Hippocampal formation (tissue), 2 donors: ENCODE measurements around the gene PRPF38B.
A peak's percentile ranks its signal among the peaks of the same experiment; 100 is the strongest.
"Not testable (repeated sequence)": the region's sequence is repeated elsewhere in the genome, so short reads cannot be mapped to it uniquely, and the experiment has no call there.

Source experiments
- DNase-seq, 2 donors: peaks; one replicate each; lab custom pipeline; 2025; lab: John Stamatoyannopoulos, UW

The PRPF38B gene, protein sequence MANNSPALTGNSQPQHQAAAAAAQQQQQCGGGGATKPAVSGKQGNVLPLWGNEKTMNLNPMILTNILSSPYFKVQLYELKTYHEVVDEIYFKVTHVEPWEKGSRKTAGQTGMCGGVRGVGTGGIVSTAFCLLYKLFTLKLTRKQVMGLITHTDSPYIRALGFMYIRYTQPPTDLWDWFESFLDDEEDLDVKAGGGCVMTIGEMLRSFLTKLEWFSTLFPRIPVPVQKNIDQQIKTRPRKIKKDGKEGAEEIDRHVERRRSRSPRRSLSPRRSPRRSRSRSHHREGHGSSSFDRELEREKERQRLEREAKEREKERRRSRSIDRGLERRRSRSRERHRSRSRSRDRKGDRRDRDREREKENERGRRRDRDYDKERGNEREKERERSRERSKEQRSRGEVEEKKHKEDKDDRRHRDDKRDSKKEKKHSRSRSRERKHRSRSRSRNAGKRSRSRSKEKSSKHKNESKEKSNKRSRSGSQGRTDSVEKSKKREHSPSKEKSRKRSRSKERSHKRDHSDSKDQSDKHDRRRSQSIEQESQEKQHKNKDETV

DNA sequence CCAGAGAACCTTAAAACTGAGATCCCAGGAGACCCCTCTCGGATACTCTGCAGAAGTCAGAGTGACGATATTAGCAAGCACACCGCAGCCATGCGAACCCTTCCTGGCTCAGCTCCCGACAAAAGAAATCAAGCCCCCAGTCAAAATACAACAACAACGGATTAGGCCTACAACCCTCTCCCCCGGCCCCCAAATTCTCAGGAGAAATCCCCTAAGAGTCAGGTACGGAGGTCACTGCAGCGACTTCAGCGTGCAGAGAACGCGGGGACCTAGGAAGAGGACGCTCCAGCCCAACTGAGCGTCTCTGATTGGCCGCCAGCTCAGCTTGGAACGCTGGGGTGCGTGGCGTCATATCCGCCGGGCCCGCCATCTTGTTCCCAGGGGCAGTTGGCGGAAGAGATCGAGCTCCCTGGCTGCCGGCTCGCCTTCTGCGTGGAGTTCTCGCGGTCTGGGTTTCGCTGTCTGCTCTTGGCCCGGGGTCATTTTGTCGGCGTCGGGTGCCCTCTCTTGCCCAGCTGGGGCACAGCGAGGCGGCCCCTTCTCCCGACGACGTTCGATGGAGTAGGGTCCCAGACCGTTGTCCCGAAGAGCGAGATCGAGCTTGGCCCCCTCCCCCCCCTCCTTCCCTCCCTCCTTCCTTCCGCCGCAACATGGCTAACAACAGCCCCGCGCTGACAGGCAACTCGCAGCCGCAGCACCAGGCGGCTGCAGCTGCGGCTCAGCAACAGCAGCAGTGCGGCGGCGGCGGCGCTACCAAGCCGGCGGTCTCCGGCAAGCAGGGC, at the start of gene PRPF38B:
Gene PRPF38B, plus strand, starts transcription at position 369 of the 782 bp plus-strand sequence. Its CDS starts 282 bp downstream, at position 651.
- DNase-seq: peak; percentile 91 to 93

DNA sequence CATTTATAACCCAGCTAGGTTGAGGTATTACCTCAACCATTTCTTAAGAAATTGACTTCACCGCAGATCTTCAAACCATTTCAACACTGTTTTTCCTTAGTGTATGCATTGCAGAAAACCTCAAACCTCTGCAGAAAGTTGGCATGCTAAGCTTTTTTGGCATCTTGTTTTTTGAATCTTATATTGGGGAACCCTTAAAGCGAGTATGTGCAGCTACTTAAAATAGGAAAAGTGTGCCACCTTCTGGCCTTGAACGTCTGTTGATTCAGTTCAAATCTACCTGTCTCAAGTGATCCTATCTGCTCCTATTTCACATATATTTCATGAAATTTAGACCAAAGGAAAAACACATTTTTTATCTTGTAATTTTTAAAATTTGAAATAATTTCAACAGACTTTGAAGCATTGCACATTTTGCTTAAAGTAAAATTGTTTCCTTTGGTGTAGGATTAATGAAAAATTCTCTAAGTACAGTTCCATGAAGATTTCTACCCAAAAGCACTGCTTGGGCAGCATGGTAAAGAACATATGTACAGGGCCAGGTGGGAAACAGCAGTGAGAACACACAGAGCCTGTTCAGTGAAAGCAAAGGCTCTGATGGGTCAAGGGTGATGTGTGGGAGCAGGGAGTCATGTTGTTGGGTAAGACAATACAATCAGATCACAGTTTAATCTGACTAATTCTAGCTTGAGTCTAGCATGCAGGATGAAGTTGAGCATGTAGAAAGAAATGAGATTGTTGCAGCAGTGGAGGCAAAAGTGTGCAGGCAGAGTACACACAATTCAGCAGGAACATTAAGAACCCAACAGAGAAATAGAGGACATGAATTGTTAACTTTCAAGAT, 48.4 kb upstream of the PRPF38B start:
- peak in 1 of 2 donors; percentile 44 for DNase-seq

DNA sequence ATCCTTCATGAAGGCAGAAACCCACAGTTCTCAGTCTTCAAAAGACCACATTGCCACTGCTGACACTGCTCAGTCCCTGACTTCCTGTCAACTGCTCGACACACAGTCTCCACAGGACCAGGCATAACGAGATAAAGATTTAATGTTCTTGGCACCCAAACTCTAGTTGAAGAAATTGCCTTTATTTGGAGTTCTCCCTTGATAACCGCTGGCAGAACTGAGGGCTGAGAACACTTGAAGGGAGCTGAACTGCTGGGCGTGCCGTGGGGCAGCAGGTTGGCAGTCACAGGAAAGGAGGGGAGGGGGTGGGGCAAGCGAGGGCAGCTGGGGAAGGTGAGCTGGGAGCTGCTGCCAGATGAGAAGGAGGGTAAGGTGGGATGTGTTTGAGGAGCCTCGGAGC, 47.1 kb upstream of the PRPF38B start:
- DNase-seq: no peak

DNA sequence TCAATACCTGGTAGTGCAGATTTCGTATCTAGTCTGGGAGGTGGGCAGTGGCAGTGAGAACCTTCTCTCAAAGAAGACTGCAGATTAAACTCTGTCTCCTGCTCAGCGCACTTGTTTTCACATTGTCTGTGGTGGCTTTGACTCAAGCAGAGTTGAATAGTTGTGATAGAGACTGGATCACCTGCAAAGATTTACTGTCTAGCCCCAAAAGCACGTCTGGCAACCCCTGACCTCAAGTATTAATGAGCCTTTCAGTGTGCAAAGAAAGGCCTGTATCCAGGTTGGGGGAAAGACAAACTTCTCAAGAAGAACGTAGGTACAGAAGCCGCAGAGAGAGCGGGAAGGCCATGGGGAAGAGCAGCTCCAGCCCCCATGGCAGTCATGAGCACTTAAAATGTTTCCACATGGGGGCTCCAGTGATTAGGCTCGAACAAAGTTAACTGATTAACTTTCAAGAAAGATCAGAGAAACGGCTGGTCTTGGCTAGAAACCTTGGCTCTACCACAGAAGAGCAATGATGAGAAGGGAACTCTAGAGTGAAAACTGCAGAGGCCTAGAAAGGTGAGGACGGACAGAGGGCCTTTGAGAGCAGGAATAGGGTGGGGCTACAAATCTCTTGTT, 46.4 kb upstream of the PRPF38B start:
- no peak for DNase-seq

DNA sequence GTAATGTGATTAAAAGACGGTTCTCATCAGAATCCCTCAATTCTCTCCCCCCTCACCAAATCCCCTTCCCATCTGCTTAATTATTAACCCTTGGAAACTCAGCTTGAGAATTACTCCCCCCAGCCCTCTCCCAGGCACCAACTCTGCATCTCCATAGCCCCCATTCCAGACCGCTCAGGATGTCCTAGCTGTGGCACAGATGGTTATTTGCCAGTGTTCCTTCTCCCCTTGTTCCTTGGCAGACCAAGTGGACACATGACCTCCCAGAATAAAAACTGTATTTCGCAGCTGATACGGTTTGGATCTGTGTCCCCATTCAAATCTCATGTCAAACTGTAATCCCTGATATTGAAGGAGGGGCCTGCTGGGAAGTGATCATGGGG, 45.9 kb upstream of the PRPF38B start:
- DNase-seq: no peak

DNA sequence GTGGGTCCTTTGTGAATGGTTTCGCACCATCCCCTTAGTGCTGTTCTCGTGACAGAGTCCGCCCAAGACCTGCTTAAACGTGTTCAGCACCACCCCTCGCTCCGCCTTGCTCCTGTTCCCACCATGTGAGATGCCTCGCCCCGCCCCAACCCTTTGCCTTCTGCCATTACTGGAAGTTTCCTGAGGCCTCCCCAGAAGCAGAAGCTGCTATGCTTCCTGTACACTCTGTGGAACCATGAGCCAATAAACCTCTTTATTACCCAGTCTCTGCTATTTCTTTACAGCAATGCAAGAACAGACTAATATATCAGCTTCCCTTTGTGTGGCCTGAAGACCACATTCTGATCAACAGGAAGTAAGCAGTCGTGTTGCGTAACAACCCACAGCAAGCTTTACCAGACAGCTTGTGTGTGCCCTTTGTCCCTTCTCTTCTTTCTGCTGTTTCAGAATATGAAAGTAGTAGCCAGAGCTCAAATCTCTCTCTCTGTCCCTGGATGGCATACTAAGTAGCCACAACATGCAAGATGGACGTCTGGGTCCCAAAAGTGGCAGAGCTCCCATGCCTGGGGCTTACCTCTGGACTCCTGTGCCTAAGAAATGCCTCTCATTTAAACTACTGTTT, 45.4 kb upstream of the PRPF38B start:
- peak; percentile 10 to 45 for DNase-seq

DNA sequence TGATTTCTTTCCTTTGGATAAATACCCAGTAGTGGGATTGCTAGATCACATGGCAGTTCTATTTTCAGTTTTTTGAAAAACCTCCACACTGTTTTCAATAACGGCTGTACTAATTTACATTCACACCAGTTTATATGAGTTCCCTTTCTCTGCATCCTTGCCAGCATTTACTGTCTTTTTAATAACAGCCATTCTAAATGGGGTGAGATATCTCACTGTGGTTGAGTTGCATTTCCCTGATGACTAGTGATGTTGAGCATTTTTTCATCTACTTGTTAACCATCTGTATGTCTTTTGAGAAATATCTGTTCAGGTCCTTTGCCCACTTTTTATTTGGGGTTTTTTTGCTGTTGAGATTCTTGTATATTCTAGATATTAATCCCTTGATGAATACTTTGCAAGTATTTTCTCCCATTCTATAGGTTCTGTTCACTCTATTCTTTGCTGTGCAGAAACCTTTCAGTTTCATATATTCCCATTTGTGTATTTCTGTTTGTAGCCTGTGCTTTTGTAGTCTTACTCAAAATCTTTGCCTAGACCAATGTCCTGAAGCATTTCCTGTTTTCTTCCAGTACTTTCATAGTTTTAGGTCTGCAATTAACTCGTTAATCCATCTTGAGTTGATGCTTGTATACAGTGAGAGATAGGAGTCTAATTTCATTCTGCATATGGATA, 38.5 kb upstream of the PRPF38B start:
- DNase-seq: no peak

DNA sequence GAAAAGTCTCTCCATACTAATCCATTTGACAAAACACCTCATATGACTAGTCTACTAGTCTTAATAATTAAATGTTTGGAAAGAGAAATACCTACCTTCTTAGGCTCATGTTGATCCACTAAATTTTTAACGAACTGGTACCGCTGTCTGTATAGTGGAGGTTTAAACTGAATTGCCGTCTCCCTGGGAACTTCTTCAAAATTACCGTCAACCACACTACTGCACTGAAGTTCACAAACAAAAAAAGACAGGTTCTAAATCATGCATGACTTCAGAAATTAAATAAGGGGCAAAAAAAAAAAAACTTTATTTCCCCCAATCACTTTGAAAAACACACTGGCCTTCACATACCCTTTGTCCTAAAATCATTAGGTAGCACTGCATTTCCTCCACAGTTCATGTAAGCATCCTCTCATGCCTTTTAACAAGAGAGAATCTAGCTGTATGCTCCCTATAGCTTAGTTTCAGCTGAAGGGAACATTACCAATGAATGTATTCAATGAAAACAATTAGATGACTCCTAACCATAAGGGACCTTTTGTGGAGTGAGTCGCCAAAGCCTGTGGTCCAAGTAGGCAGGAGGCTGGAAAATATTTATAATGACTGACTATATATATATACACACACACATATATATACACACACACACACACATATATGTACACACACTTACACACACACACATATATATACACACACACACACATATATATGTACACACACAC, 34.6 kb upstream of the PRPF38B start:
- no peak for DNase-seq

DNA sequence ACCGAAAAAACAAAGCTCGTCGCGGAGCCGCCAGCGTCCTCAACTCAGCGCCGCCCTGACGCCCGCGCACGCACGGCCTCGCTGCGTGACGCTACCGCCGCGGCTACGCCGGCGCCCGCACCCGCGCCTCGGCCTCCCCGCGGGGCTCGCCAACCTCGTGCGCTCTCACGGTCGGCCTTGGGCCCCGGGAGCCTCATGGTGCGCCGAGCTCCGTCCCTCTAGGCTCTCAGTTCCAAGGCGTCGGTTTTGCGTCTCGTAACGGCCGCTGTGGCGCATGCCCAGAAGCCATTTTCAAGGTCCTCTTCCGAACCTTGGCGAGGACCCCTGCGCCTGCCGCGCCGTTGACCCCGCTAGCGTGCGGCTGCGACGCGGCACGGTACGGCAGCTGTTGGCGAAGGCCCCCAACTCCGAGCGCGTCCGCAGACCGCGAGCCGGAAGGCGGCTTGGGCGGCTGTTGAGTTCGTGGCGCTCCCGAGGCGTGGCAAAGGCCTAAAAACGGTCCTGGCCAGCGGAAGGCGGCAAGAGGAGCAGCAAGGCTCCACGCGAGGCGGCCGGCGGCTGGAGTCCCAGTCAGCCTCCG, 31.0 kb upstream of the PRPF38B start, which contains the start of gene HENMT1:
Gene HENMT1, minus strand, starts transcription at position 64 of the 580 bp plus-strand sequence. CDS start 1,209 bp downstream, outside the sequence.
- peak in 1 of 2 donors; percentile 48 for DNase-seq

DNA sequence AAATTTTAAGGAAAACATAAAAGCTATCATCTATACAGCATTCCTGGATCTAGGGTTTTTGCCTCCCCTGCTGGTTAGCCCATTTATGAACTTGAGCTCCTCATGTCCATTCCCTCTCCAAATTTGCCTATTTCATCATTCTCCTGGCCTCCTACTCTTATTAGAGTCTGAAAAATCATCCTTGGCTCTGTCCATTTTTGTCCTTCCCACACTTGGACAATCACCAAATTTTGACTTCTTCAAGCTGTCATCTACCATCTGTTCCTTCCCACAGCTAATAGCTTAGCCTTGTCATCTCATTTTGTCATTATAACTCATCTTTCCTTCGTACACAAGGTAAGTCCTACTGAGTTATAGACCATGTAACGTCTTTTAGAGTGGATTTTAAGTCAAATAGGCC, 29.0 kb upstream of the PRPF38B start:
- no peak for DNase-seq

DNA sequence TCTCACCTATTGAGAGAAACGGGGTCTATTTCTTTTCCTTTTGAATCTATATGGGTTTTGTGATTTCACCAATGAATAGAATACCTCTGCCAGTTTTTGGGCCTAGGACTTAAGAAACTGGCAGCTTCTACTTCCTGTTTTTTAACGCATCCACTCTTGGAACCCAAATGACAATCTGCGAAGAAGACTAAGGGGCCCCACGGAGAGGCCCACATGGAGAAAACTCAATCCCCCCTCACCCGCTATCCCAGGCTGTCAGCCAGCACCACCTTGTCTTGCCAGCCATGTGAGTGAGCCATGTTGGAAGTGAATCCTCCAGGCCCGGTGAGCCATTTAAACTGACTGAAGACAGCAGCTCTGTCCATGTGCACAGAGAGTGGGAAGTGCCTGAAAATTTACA, 27.6 kb upstream of the PRPF38B start:
- no peak for DNase-seq

DNA sequence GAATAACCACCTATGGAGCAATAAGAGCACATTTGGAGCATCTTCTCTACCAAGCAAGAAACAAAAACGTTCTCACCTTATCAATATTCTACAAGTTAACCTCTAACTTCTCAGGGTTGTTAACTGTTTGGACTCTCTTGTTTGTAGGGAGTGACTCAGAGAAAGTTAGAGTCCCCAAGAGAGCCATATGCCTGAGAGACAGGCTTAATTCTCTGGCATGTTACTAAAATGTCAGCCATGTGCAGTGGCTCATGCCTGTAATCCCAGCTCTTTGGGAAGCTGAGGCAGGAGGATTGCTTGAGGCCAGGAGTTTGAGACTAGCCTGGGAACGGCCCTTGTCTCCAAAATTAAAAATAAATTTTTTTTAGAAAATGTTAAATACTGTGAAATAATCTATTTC, 27.0 kb upstream of the PRPF38B start:
- DNase-seq: no peak

DNA sequence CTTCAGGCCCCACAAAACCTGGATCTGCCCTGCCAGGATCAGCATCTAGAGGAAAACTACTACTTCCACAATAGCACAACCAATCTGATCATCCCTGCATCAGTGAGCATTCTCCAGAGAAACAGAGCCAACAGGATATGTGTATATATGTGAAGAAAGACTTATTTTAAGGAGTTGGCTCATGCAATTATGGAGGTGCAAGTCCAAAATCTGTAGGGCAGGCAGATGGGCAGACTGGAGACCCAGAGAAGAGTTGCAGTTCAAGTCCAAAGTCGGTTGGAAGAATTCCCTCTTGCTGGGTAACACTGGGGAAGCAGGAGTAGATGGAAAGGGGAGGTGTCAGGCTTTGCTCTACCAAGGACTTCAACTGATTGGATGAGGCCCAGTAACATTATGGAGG, 26.3 kb upstream of the PRPF38B start:
- no peak for DNase-seq

DNA sequence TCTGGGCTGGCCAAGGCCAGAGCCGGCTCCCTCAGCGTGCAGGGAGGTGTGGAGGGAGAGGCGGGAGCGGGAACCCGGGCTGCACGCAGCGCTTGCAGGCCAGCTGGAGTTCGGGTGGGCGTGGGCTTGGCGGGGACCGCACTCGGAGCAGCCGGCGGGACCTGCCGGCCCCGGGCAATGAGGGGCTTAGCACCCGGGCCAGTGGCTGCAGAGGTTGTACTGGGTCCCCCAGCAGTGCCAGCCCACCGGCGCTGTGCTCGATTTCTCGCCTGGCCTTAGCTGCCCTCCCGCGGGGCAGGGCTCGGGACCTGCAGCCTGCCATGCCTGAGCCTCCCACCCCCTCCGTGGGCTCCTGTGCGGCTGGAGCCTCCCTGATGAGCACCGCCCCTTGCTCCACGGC, 24.7 kb upstream of the PRPF38B start:
- not testable (repeated sequence) for DNase-seq

DNA sequence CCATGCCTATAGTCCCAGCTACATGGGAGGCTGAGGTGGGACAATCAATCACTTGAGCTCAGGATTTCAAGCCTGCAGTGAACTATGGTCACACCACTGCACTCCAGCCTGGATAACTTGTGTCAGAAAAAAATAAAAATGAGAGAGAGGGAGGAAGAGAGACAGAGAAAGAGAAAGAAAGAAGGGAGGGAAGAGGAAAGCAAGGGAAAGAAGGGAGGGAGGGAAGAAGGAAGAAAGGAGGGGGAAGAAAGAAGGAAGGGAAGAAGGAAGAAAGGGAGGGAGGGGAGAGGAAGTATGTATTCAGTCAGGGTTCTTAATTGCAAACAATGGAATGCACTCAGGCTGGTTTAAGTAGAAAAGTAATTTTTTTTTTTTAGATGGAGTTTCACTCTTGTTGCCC, 23.3 kb upstream of the PRPF38B start:
- no peak for DNase-seq

DNA sequence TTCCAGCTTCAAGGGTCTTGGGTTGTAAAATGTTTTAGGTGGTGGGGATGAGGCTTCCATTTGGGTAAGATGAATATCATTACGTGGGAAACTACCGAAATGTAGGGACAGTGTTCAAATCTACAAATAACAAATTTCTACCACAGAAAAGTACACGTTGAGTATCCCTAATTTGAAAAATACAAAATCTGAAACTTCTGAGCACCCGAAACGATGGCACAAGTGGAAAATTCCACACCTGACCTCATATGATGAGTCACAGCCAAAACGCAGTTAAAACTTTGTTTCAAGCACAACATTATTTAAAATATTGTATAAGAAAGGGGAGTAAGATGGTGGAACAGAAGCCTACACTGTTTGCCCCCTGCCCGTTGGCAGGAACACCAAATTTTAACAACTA, 22.4 kb upstream of the PRPF38B start:
- DNase-seq: no peak

DNA sequence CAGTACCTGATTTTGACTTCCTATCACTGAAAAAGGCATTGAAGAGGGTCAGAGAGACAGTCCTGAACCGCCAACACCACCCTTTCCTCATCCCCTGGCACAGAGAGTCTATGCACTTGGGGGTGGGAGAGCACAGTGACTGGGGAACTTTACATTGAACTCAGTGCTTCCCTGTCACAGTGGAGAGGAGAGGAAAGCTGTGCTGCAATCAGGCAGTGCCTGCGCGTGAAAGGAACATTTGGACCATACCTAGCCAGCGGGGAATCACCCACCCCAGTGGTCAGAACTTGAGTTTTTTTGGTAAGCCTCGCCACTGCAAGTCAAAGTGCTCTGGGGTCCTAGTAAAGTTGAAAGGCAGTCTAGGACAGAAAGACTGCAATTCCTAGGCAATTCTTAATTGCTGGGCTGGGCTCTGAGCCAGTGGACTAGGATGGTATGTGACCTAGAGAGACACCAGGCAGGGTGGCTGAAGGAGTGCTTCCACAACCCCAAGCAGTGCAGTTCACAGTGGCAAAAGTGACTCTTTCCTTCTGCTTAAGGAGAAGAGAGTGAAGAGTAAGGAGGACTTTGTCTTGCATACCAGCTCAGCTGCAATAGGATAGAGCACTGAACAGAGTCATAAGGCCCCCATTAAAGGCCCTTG, 21.9 kb upstream of the PRPF38B start:
- no peak for DNase-seq

DNA sequence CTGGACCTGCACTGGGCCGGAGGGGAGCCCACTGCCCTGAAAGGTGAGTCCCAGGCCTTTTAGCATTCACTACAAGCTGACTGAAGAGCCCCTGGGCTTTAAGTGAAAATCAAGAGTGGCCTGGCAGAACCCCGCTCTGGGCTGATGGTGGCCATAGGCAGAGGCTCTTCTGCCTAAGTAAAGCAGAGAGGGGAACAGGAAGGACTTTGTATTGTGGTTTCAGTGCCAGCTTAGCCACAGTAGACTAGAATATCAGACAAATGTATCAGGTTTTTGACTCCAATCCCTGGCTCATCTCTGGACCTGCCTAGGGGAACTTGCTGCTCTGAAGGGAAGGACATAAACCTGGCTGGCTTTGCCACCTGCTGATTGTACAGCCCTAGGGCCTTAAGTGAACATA, 21.0 kb upstream of the PRPF38B start:
- no peak for DNase-seq

DNA sequence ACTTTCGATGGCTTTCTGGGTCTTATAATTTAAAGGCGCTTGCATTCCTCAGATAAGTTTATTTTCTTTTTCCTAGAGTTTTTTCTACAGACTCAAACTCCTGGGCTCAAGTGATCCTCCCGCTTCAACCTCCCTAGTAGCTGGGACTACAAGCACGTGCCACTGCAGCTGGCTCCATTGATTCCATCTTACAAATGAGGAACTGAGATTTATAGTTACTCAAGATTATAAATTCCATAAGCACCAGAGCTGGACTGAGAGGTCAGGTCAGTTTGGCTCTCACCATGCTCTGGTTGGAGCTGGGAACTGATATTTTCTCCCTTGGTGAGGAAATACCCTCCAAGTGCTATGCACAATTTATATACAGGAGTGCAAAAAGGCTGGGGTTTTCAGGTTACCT, 13.4 kb upstream of the PRPF38B start:
- DNase-seq: no peak
